Hepatocyte (in vitro differentiated cells): Measurements from ENCODE around the gene ATP2A2. TPM values are rescaled to one million over a fixed set of nuclear protein-coding genes. Genes with fewer than 3 reads are reported as not detected.

Experiments
- DNase-seq: peaks from one replicate; pipeline ENCODE4 v3.0.0-alpha.2; 2016; ENCODE audit warnings: low spot score
- H2AFZ ChIP-seq: fragments of 200-600 bp; sonication (generic); 2 replicates; pipeline ENCODE4 v1.6.0; 2016; ENCODE audit warnings: antibody characterized with exemption, mild to moderate bottlenecking
- H3K27ac ChIP-seq: fragments of 200-600 bp; sonication (generic); 2 replicates; pipeline ENCODE4 v1.5.1; 2016; ENCODE audit warnings: mild to moderate bottlenecking
- H3K27me3 ChIP-seq: fragments of 200-600 bp; sonication (generic); 2 replicates; pipeline ENCODE4 v1.6.1; 2016
- H3K36me3 ChIP-seq: fragments of 200-600 bp; sonication (generic); replicated peaks from 2 replicates; pipeline ENCODE4 v1.5.1; 2016; ENCODE audit warnings: low read depth; ENCODE audit not compliant: insufficient read depth
- H3K4me1 ChIP-seq: fragments of 200-600 bp; sonication (generic); 2 replicates; pipeline ENCODE4 v1.5.1; 2016; ENCODE audit warnings: mild to moderate bottlenecking, moderate library complexity; ENCODE audit not compliant: insufficient read depth
- H3K4me2 ChIP-seq: fragments of 200-600 bp; sonication (generic); 2 replicates; pipeline ENCODE4 v1.6.0; 2016
- H3K4me3 ChIP-seq: fragments of 200-600 bp; sonication (generic); 2 replicates; pipeline ENCODE4 v1.5.1; 2016; ENCODE audit warnings: mild to moderate bottlenecking
- H3K79me2 ChIP-seq: fragments of 200-600 bp; sonication (generic); 2 replicates; pipeline ENCODE4 v1.6.0; 2017; ENCODE audit warnings: mild to moderate bottlenecking
- H3K9me2 ChIP-seq: fragments of 200-600 bp; sonication (generic); replicated peaks from 2 replicates; pipeline ENCODE4 v1.6.0; 2017; ENCODE audit warnings: mild to moderate bottlenecking; ENCODE audit not compliant: insufficient read depth
- H3K9me3 ChIP-seq: fragments of 200-600 bp; sonication (generic); 2 replicates; pipeline ENCODE4 v1.5.1; 2016; ENCODE audit warnings: low read depth, mild to moderate bottlenecking
- H4K20me1 ChIP-seq: fragments of 200-600 bp; sonication (generic); 2 replicates; pipeline ENCODE4 v1.6.0; 2016; ENCODE audit warnings: mild to moderate bottlenecking; ENCODE audit not compliant: insufficient read depth, poor library complexity, severe bottlenecking
- CTCF ChIP-seq: fragments of 200-600 bp; sonication (generic); IDR thresholded peaks from 2 replicates; pipeline ENCODE4 v1.5.1; 2016; ENCODE audit warnings: antibody characterized with exemption, mild to moderate bottlenecking; ENCODE audit not compliant: poor library complexity
- EZH2 ChIP-seq: fragments of 200-600 bp; sonication (generic); IDR thresholded peaks from 2 replicates; pipeline ENCODE4 v1.6.1; 2016; ENCODE audit warnings: antibody characterized with exemption, mild to moderate bottlenecking, borderline replicate concordance
- EZH2phosphoT487 ChIP-seq: fragments of 200-600 bp; sonication (generic); IDR thresholded peaks from one replicate; pipeline ENCODE4 v1.6.1; 2018; ENCODE audit warnings: antibody characterized with exemption, mild to moderate bottlenecking, low read depth, moderate library complexity; ENCODE audit not compliant: unreplicated experiment, severe bottlenecking
- WGBS: methylation state at CpG from one replicate; pipeline ENCODE4 v1.1.6; 2016; ENCODE audit warnings: low lambda C conversion rate; ENCODE audit errors: missing lambda C conversion rate; 5-methylcytosine and 5-hydroxymethylcytosine counted together
- polyA plus RNA-seq: library from polyadenylated mRNA; unstranded; fragments of >200 nt; fragmentation: Nextera tagmentation; extraction: Ambion mirVana; gene quantifications from 2 replicates; pipeline ENCODE4 v1.2.1, GENCODE V29; 2016
- total RNA-seq: library from RNA; depleted of rRNA; stranded (reverse); fragments of >200 nt; gene quantifications from 2 replicates; pipeline ENCODE4 v1.2.3, GENCODE V29; 2014

Gene ATP2A2
- total and polyA plus RNA-seq, 2 experiments from 2014 or later = 60.2 to 126 TPM

- Histone ChIP-seq H4K20me1 (no peaks in the 10 kb centered on the region), H3K4me2 (no peak overlapping the region), H3K4me1 (no peaks in the 10 kb centered on the region), H2AFZ (no peak overlapping the region), H3K36me3 (peaks cover 13% of the 10 kb centered on the region), H3K9me3 (no peaks in the 10 kb centered on the region), H3K27me3 (no peaks in the 10 kb centered on the region), H3K4me3 (no peak overlapping the region), H3K9me2 (no peaks in the 10 kb centered on the region), H3K27ac (no peak overlapping the region), H3K79me2 (no peaks in the 10 kb centered on the region)
- TF ChIP-seq CTCF = no peak
- no peak for TF ChIP-seq EZH2phosphoT487
- no peak for TF ChIP-seq EZH2
- DNase-seq = no peak
- WGBS = 89% methylated on average over 12 of the region's 12 CpGs
Observed at GRCh38 chr12:110349514-110350151, 68.6 kb downstream of the ATP2A2 start.

GRCh38 chr12:110351119-110351518 is 70.1 kb downstream of the ATP2A2 start:
- no peaks in the 10 kb centered on the region for H3K9me2 ChIP-seq
- H3K27me3 ChIP-seq = no peaks in the 10 kb centered on the region
- no peak for TF ChIP-seq EZH2phosphoT487
- TF ChIP-seq EZH2 = no peak
- H3K9me3 ChIP-seq = no peaks in the 10 kb centered on the region
- no peaks in the 10 kb centered on the region for H4K20me1 ChIP-seq
- no peak overlapping the region for H2AFZ ChIP-seq
- no peaks in the 10 kb centered on the region for H3K4me1 ChIP-seq
- 97% methylated on average over 8 of the region's 8 CpGs for WGBS
- H3K4me3 ChIP-seq = no peak overlapping the region
- no peaks in the 10 kb centered on the region for H3K79me2 ChIP-seq
- peaks cover 11% of the 10 kb centered on the region for H3K36me3 ChIP-seq
- no peak overlapping the region for H3K4me2 ChIP-seq
- no peak for DNase-seq
- no peak overlapping the region for H3K27ac ChIP-seq

- H2AFZ ChIP-seq = no peak overlapping the region
- H4K20me1 ChIP-seq = no peaks in the 10 kb centered on the region
- no peak for DNase-seq
- no peak overlapping the region for H3K4me3 ChIP-seq
- H3K27me3 ChIP-seq = no peaks in the 10 kb centered on the region
- WGBS = 96% methylated on average over 3 of the region's 3 CpGs
- peaks cover 5% of the 10 kb centered on the region for H3K36me3 ChIP-seq
- no peaks in the 10 kb centered on the region for H3K9me3 ChIP-seq
- H3K27ac ChIP-seq = no peak overlapping the region
- H3K79me2 ChIP-seq = no peaks in the 10 kb centered on the region
- no peaks in the 10 kb centered on the region for H3K4me1 ChIP-seq
- H3K4me2 ChIP-seq = no peak overlapping the region
- no peak for TF ChIP-seq CTCF
- no peak for TF ChIP-seq EZH2
- TF ChIP-seq EZH2phosphoT487 = no peak
- H3K9me2 ChIP-seq = no peaks in the 10 kb centered on the region
Observed at GRCh38 chr12:110352401-110352800, 71.4 kb downstream of the ATP2A2 start.

GRCh38 chr12:110353211-110353965 is 72.3 kb downstream of the ATP2A2 start:
- no peak overlapping the region for H2AFZ ChIP-seq
- no peaks in the 10 kb centered on the region for H3K4me1 ChIP-seq
- H3K9me3 ChIP-seq = no peaks in the 10 kb centered on the region
- H3K27me3 ChIP-seq = no peaks in the 10 kb centered on the region
- no peak for DNase-seq
- H3K27ac ChIP-seq = no peak overlapping the region
- no peaks in the 10 kb centered on the region for H3K79me2 ChIP-seq
- H3K4me3 ChIP-seq = no peak overlapping the region
- WGBS = 90% methylated on average over 13 of the region's 13 CpGs
- no peaks in the 10 kb centered on the region for H4K20me1 ChIP-seq
- TF ChIP-seq EZH2 = no peak
- TF ChIP-seq CTCF = no peak
- TF ChIP-seq EZH2phosphoT487 = no peak
- H3K9me2 ChIP-seq = no peaks in the 10 kb centered on the region
- no peak overlapping the region for H3K4me2 ChIP-seq
- H3K36me3 ChIP-seq = no peaks in the 10 kb centered on the region
